EL (cell line): ENCODE data around the gene SEC16A.
A peak's percentile ranks its signal among the peaks of the same experiment; 100 is the strongest.

Experiments used
- DNase-seq: peaks from one replicate; pipeline ENCODE4 v3.0.0-alpha.2; 2016

Gene SEC16A

GRCh38 chr9:136484153-136485048, 1.6 kb upstream of the SEC16A start:
- DNase-seq: peak; percentile 23

- peak; percentile 91 for DNase-seq
These were observed 831 bp upstream of the SEC16A start for GRCh38 chr9:136483589-136484152.

- DNase-seq: peak; percentile 40
These were observed 621 bp downstream of the SEC16A start for GRCh38 chr9:136482046-136482792.

GRCh38 chr9:136481558-136481957, 1.3 kb downstream of the SEC16A start:
- DNase-seq: no peak

- DNase-seq: no peak
These were observed 6.3 kb downstream of the SEC16A start for GRCh38 chr9:136476369-136477150.

- no peak for DNase-seq
These were observed 7.6 kb downstream of the SEC16A start for GRCh38 chr9:136474974-136475865.

- DNase-seq: no peak
These were observed 8.7 kb downstream of the SEC16A start for GRCh38 chr9:136474021-136474640.

GRCh38 chr9:136473354-136473721, 9.5 kb downstream of the SEC16A start:
- no peak for DNase-seq

GRCh38 chr9:136472640-136473353, 10.0 kb downstream of the SEC16A start:
- DNase-seq: no peak

GRCh38 chr9:136471802-136472487, 10.9 kb downstream of the SEC16A start:
- no peak for DNase-seq

- no peak for DNase-seq
These were observed 11.9 kb downstream of the SEC16A start for GRCh38 chr9:136470792-136471469.

- DNase-seq: no peak
These were observed 12.5 kb downstream of the SEC16A start for GRCh38 chr9:136470356-136470755.

GRCh38 chr9:136467766-136468165, 15.1 kb downstream of the SEC16A start:
- no peak for DNase-seq

GRCh38 chr9:136466155-136466541, 16.7 kb downstream of the SEC16A start:
- DNase-seq: no peak

- no peak for DNase-seq
These were observed 17.2 kb downstream of the SEC16A start for GRCh38 chr9:136465500-136466154.

GRCh38 chr9:136464241-136464640, 18.6 kb downstream of the SEC16A start:
- no peak for DNase-seq

GRCh38 chr9:136463578-136463977, 19.3 kb downstream of the SEC16A start:
- no peak for DNase-seq

GRCh38 chr9:136462664-136463063, 20.2 kb downstream of the SEC16A start:
- DNase-seq: no peak

GRCh38 chr9:136460772-136461325, 22.0 kb downstream of the SEC16A start:
- no peak for DNase-seq
